Trophoblast cell (in vitro differentiated cells and primary cell): ENCODE results near the gene SVEP1.

Experiments
- DNase-seq, 2 donors: peaks; one replicate each; pipeline ENCODE4 v3.0.0-alpha.2; 2016
- H2AFZ ChIP-seq: 2 replicates; pipeline ENCODE4 v1.6.1; 2013; ENCODE audit warnings: low read length, moderate library complexity, mild to moderate bottlenecking; ENCODE audit not compliant: insufficient read depth, poor library complexity
- H2AK5ac ChIP-seq: 2 replicates; pipeline ENCODE4 v1.6.1; 2013; ENCODE audit warnings: mild to moderate bottlenecking, low read length
- H2BK120ac ChIP-seq: 2 replicates; pipeline ENCODE4 v1.6.1; 2013; ENCODE audit warnings: low read length, mild to moderate bottlenecking, moderate library complexity; ENCODE audit not compliant: insufficient read depth, poor library complexity
- H2BK12ac ChIP-seq: 2 replicates; pipeline ENCODE4 v1.6.1; 2013; ENCODE audit warnings: mild to moderate bottlenecking, low read length, moderate library complexity
- H2BK5ac ChIP-seq: 2 replicates; pipeline ENCODE4 v1.6.1; 2013; ENCODE audit warnings: low read length, low read depth, moderate library complexity, mild to moderate bottlenecking; ENCODE audit not compliant: poor library complexity
- H3K14ac ChIP-seq: 2 replicates; pipeline ENCODE4 v1.6.1; 2013; ENCODE audit warnings: mild to moderate bottlenecking, low read length
- H3K18ac ChIP-seq: 2 replicates; pipeline ENCODE4 v1.6.1; 2013; ENCODE audit warnings: mild to moderate bottlenecking, low read length
- H3K23ac ChIP-seq: 2 replicates; pipeline ENCODE4 v1.6.1; 2013; ENCODE audit warnings: low read length
- H3K27ac ChIP-seq: 2 replicates; pipeline ENCODE4 v1.5.1; 2013; ENCODE audit warnings: low read depth, mild to moderate bottlenecking, inconsistent platforms, low read length, moderate library complexity
- H3K27me3 ChIP-seq: 2 replicates; pipeline ENCODE4 v1.6.1; 2013; ENCODE audit warnings: inconsistent platforms, mild to moderate bottlenecking, low read length, moderate library complexity; ENCODE audit not compliant: insufficient read depth
- H3K36me3 ChIP-seq, 2 experiments: 1 replicate in 1 of 2; 2 replicates in 1 of 2; pipeline ENCODE4 v1.6.1; 2013; ENCODE audit warnings: low read length in 2 of 2, mild to moderate bottlenecking in 2 of 2, moderate library complexity in 1 of 2; ENCODE audit not compliant: insufficient read depth in 2 of 2, control insufficient read depth in 1 of 2
- H3K4ac ChIP-seq: 2 replicates; pipeline ENCODE4 v1.6.1; 2013; ENCODE audit warnings: low read depth, mild to moderate bottlenecking, low read length, moderate library complexity
- H3K4me1 ChIP-seq, 2 experiments: 1 replicate in 1 of 2; 2 replicates in 1 of 2; pipeline ENCODE4 v1.6.1; 2013; ENCODE audit warnings: low read length in 2 of 2, mild to moderate bottlenecking in 2 of 2, moderate library complexity in 1 of 2; ENCODE audit not compliant: insufficient read depth in 2 of 2, control insufficient read depth in 1 of 2
- H3K4me2 ChIP-seq: 2 replicates; pipeline ENCODE4 v1.6.1; 2013; ENCODE audit warnings: inconsistent platforms, mild to moderate bottlenecking, low read length, moderate library complexity
- H3K4me3 ChIP-seq: 2 replicates; pipeline ENCODE4 v1.5.1; 2013; ENCODE audit warnings: mild to moderate bottlenecking, low read depth, low read length, inconsistent platforms
- H3K79me1 ChIP-seq: one replicate; pipeline ENCODE4 v1.6.1; 2013; ENCODE audit warnings: low read length
- H3K79me2 ChIP-seq: 2 replicates; pipeline ENCODE4 v1.6.1; 2013; ENCODE audit warnings: low read length, mild to moderate bottlenecking; ENCODE audit not compliant: control insufficient read depth, insufficient read depth, poor library complexity
- H3K9ac ChIP-seq: 2 replicates; pipeline ENCODE4 v1.6.1; 2013; ENCODE audit warnings: mild to moderate bottlenecking, low read length
- H3K9me3 ChIP-seq: 2 replicates; pipeline ENCODE4 v1.6.1; 2013; ENCODE audit warnings: low read depth, mild to moderate bottlenecking, control low read depth, inconsistent platforms, low read length; ENCODE audit not compliant: insufficient read depth
- H4K12ac ChIP-seq: 2 replicates; pipeline ENCODE4 v1.6.1; 2013; ENCODE audit warnings: low read depth, mild to moderate bottlenecking, low read length, moderate library complexity
- H4K8ac ChIP-seq: 2 replicates; pipeline ENCODE4 v1.6.1; 2013; ENCODE audit warnings: low read depth, mild to moderate bottlenecking, low read length, moderate library complexity
- H4K91ac ChIP-seq: one replicate; pipeline ENCODE4 v1.6.1; 2013; ENCODE audit warnings: low read depth, mild to moderate bottlenecking, low read length, moderate library complexity
- WGBS: extraction: QIAGEN DNeasy Blood & Tissue Kit; methylation state at CpG from one replicate; pipeline ENCODE4 v1.1.7; 2013; ENCODE audit warnings: missing lambda C conversion rate; ENCODE audit not compliant: insufficient read length, insufficient coverage; ENCODE audit errors: extremely low coverage; 5-methylcytosine and 5-hydroxymethylcytosine counted together

Gene SVEP1

GRCh38 chr9:110443146-110443865 is 136.2 kb downstream of the SVEP1 start:
- H4K91ac ChIP-seq = no peak overlapping the region
- H3K9me3 ChIP-seq = no peaks in the 10 kb centered on the region

GRCh38 chr9:110440796-110441195 is 138.7 kb downstream of the SVEP1 start:
- Histone ChIP-seq H2BK12ac (no peak overlapping the region), H3K4me1 (no peaks in the 10 kb centered on the region), H3K79me1 (no peaks in the 10 kb centered on the region), H3K27me3 (no peaks in the 10 kb centered on the region), H3K36me3 (peaks cover 2% of the 10 kb centered on the region in 2 experiments), H3K23ac (no peak overlapping the region), H2BK120ac (no peak overlapping the region), H3K4me3 (no peak overlapping the region), H2BK5ac (no peak overlapping the region), H4K91ac (no peak overlapping the region), H3K27ac (no peak overlapping the region), H2AK5ac (no peak overlapping the region), H4K12ac (no peak overlapping the region), H3K4ac (no peak overlapping the region), H3K14ac (no peak overlapping the region), H3K18ac (no peak overlapping the region), H3K9ac (no peak overlapping the region), H4K8ac (no peak overlapping the region), H3K79me2 (no peaks in the 10 kb centered on the region), H3K4me2 (no peak overlapping the region), H3K9me3 (no peaks in the 10 kb centered on the region), H2AFZ (no peak overlapping the region)
- no peak for DNase-seq
- WGBS = no CpG with 5 or more reads among the region's 3 CpGs

More at GRCh38 chr9:110443146-110443865, 136.2 kb downstream of the SVEP1 start:
- Histone ChIP-seq H2AK5ac (no peak overlapping the region), H2BK120ac (no peak overlapping the region), H3K4me3 (no peak overlapping the region), H3K4me2 (no peak overlapping the region), H3K79me2 (no peaks in the 10 kb centered on the region), H3K23ac (no peak overlapping the region), H3K36me3 (peaks cover 4 to 9% of the 10 kb centered on the region in 2 experiments), H3K27me3 (no peaks in the 10 kb centered on the region), H3K18ac (no peak overlapping the region), H2BK5ac (no peak overlapping the region), H3K79me1 (no peaks in the 10 kb centered on the region), H2BK12ac (no peak overlapping the region), H3K9ac (no peak overlapping the region), H3K14ac (no peak overlapping the region), H4K12ac (no peak overlapping the region), H2AFZ (no peak overlapping the region), H4K8ac (no peak overlapping the region), H3K4me1 (no peaks in the 10 kb centered on the region), H3K4ac (no peak overlapping the region), H3K27ac (no peak overlapping the region)
- DNase-seq = peak; percentile 34 to 72
- WGBS = no CpG with 5 or more reads among the region's 3 CpGs

GRCh38 chr9:110440172-110440571 is 139.4 kb downstream of the SVEP1 start:
- Histone ChIP-seq H2BK12ac (no peak overlapping the region), H3K79me2 (no peaks in the 10 kb centered on the region), H3K79me1 (no peaks in the 10 kb centered on the region), H2BK120ac (no peak overlapping the region), H4K8ac (no peak overlapping the region), H3K18ac (no peak overlapping the region), H3K14ac (no peak overlapping the region), H3K4ac (no peak overlapping the region), H2AK5ac (no peak overlapping the region), H2AFZ (no peak overlapping the region), H3K27ac (no peak overlapping the region), H3K36me3 (peaks cover 0 to 2% of the 10 kb centered on the region in 2 experiments), H3K4me2 (no peak overlapping the region), H2BK5ac (no peak overlapping the region), H3K4me1 (no peaks in the 10 kb centered on the region), H3K4me3 (no peak overlapping the region), H4K91ac (no peak overlapping the region), H3K23ac (no peak overlapping the region), H3K9ac (no peak overlapping the region), H4K12ac (no peak overlapping the region), H3K27me3 (no peaks in the 10 kb centered on the region), H3K9me3 (no peaks in the 10 kb centered on the region)
- no peak for DNase-seq
- WGBS = no CpG with 5 or more reads among the region's 4 CpGs

GRCh38 chr9:110432253-110432652 is 147.3 kb downstream of the SVEP1 start:
- Histone ChIP-seq H2AK5ac (no peak overlapping the region), H2BK5ac (no peak overlapping the region), H3K27me3 (no peaks in the 10 kb centered on the region), H3K4me1 (no peaks in the 10 kb centered on the region), H3K9me3 (no peaks in the 10 kb centered on the region), H3K9ac (no peak overlapping the region), H4K8ac (no peak overlapping the region), H2BK120ac (no peak overlapping the region), H3K79me1 (no peaks in the 10 kb centered on the region), H2BK12ac (no peak overlapping the region), H3K18ac (no peak overlapping the region), H2AFZ (no peak overlapping the region), H3K4me2 (no peak overlapping the region), H4K12ac (no peak overlapping the region), H3K4ac (no peak overlapping the region), H3K79me2 (no peaks in the 10 kb centered on the region), H3K14ac (no peak overlapping the region), H3K36me3 (peaks cover 4 to 13% of the 10 kb centered on the region in 2 experiments), H3K23ac (no peak overlapping the region), H4K91ac (no peak overlapping the region), H3K27ac (no peak overlapping the region), H3K4me3 (no peak overlapping the region)
- peak; percentile 11 to 25 for DNase-seq
- no CpG with 5 or more reads among the region's 3 CpGs for WGBS
